T-cell (primary cell): ENCODE measurements around the gene KXD1. TPM values are rescaled to one million over a fixed set of nuclear protein-coding genes. Genes with fewer than 3 reads are reported as not detected.

Source experiments
- ATAC-seq, 4 experiments: fragments of 200-7000 bp in 3 of 4; fragments of 150-1000 bp in 1 of 4; cut with Tn5 transposase; replicated peaks in 1 of 4; 1 replicate in 3 of 4; 2 replicates in 1 of 4; pipeline ENCODE4 v1.10.0; 2021; ENCODE audit warnings: moderate library complexity in 3 of 4, mild to moderate bottlenecking in 2 of 4, moderate number of reproducible peaks in 1 of 4
- CTCF ChIA-PET, 2 donors: fragments of 300-600 bp; sonication (Branson Sonifier 250); formaldehyde crosslinking; loops; one replicate each; lab custom pipeline; 2022; ENCODE audit warnings: antibody characterized with exemption in 2 of 2; lab: Charles Lee
- POLR2A ChIA-PET, 2 donors: fragments of 300-600 bp; sonication (Branson Sonifier 250); formaldehyde crosslinking; loops; one replicate each; lab custom pipeline; 2022; ENCODE audit warnings: antibody characterized with exemption in 2 of 2; lab: Charles Lee
- DNase-seq, 35 experiments: peaks; one replicate each; pipeline versions ENCODE4 v3.0.0 to v3.0.0-alpha.2; 2013 to 2023
- H3K27ac ChIP-seq: one replicate; pipeline ENCODE4 v1.5.1; 2013; ENCODE audit warnings: low read length
- H3K27me3 ChIP-seq, 2 experiments: replicated peaks in 1 of 2; 1 replicate in 1 of 2; 2 replicates in 1 of 2; pipeline versions ENCODE4 v1.6.1 to v1.7.0; 2013; ENCODE audit warnings: low read length in 1 of 2, mixed read lengths in 1 of 2; ENCODE audit not compliant: control insufficient read depth in 2 of 2, insufficient read depth in 2 of 2; ENCODE audit errors: extremely low read depth in 1 of 2
- H3K36me3 ChIP-seq, 2 donors: 1 replicate in 1 of 2; 2 replicates in 1 of 2; pipeline versions ENCODE4 v1.6.1 to v1.7.0; 2013; ENCODE audit warnings: low read length in 1 of 2; ENCODE audit not compliant: control insufficient read depth in 2 of 2, insufficient read depth in 1 of 2; ENCODE audit errors: extremely low read depth in 1 of 2
- H3K4me1 ChIP-seq, 2 experiments: 1 replicate in 1 of 2; 2 replicates in 1 of 2; pipeline versions ENCODE4 v1.6.1 to v1.7.0; 2013; ENCODE audit warnings: low read length in 2 of 2, mixed read lengths in 1 of 2; ENCODE audit not compliant: insufficient read depth in 2 of 2, control insufficient read depth in 1 of 2; ENCODE audit errors: extremely low read depth in 1 of 2
- H3K4me3 ChIP-seq, 2 donors: 1 replicate in 1 of 2; 2 replicates in 1 of 2; pipeline versions ENCODE4 v1.5.1 to v1.7.0; 2013; ENCODE audit warnings: mild to moderate bottlenecking in 2 of 2, low read length in 1 of 2, moderate library complexity in 1 of 2; ENCODE audit not compliant: control insufficient read depth in 1 of 2; ENCODE audit errors: extremely low read depth in 1 of 2
- H3K9me3 ChIP-seq: 2 replicates; pipeline ENCODE4 v1.7.0; 2013
- H3K27ac Mint-ChIP-seq, 2 donors: one replicate each; pipeline ENCODE4 v1.8.0; 2020 to 2021; ENCODE audit warnings: mild to moderate bottlenecking in 2 of 2, mixed read lengths in 2 of 2
- H3K27me3 Mint-ChIP-seq, 2 donors: one replicate each; pipeline ENCODE4 v1.8.0; 2021 to 2022; ENCODE audit warnings: mixed read lengths in 2 of 2
- H3K36me3 Mint-ChIP-seq: one replicate; pipeline ENCODE4 v1.8.0; 2021; ENCODE audit warnings: mixed read lengths
- H3K4me1 Mint-ChIP-seq, 3 donors: one replicate each; pipeline ENCODE4 v1.8.0; 2020 to 2022; ENCODE audit warnings: mixed read lengths in 3 of 3, mild to moderate bottlenecking in 1 of 3
- H3K4me3 Mint-ChIP-seq, 3 donors: one replicate each; pipeline ENCODE4 v1.8.0; 2020 to 2022; ENCODE audit warnings: mild to moderate bottlenecking in 3 of 3, mixed read lengths in 3 of 3, moderate library complexity in 3 of 3
- H3K9me3 Mint-ChIP-seq, 3 donors: one replicate each; pipeline ENCODE4 v1.8.0; 2020 to 2022; ENCODE audit warnings: mixed read lengths in 3 of 3
- whole genome bisulfite sequencing: methylation state at CpG from one replicate; pipeline ENCODE4 v1.1.5; 2013; ENCODE audit warnings: missing lambda C conversion rate; ENCODE audit not compliant: insufficient coverage; 5-methylcytosine and 5-hydroxymethylcytosine counted together
- total RNA-seq, 35 experiments: library from RNA in 6 of 35; stranded (reverse) in 6 of 35; fragments of 120-200 nt in 1 of 35; gene quantifications; one replicate each; pipeline versions ENCODE4 v1.2.1 to v1.2.4 and lab custom pipeline; 2013 to 2026

The KXD1 gene
- total RNA-seq, 5 donors from 2014 or later (not counting 1 experiment from before 2014, with no cell fraction given) = 73.1 to 112 (median 95.8) TPM

DNA sequence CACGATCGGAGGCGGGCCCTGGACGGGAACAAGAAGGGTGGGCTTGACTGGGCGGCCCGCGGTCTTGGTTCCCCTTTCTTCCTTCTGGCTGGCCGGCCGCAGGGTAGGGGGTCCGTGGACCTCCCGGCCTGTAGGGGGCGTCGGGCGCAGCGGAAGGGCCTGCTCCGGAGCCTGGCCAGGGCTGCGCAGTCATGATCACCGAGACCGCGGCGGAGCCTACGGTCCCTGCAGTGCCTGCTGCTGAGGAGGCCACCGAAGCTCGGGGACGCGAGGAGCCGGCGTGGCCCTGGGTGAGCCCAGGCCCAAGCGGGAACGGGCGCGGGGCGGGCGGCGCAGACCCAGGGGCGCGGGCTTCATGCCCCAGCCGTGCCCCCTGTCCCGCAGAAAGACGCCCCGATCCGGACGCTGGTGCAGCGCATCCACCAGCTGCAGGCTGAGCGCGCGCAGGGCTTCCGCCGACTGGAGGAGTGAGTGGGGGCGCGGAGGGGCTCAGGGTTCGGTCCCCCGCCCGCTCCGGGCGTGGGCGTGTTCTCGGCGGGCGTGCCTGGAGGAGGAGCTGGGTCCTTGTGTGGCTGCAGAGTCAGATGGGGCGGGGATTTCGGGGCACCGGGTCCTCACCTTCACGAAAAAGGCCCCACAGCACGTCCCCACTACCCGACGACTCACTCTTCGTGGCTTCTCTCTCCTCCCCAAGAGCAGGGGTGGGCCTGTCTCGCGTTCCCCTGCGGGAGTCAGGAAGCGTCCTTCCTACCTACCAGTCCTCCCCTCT lies 31.1 kb downstream of the KXD1 start, which contains the start of gene REX1BD:
Gene REX1BD (plus strand): TSS at position 188 of the 769 bp plus-strand sequence. CDS start 4 bp downstream, at position 192.
- no peaks in the 10 kb centered on the region for H3K9me3 ChIP-seq
- no peaks in the 10 kb centered on the region for H3K27me3 ChIP-seq
- Mint-ChIP-seq H3K4me1 (peaks cover 35 to 46% (median 37%) of the 10 kb centered on the region in 3 donors), H3K27me3 (no peaks in the 10 kb centered on the region), H3K27ac (peak within 1 kb of the TSS; percentile 93 to 95), H3K36me3 (peaks cover 3% of the 10 kb centered on the region), H3K4me3 (peak within 1 kb of the TSS; percentile 79 to 88 (median 80)), H3K9me3 (no peaks in the 10 kb centered on the region)
- peaks cover 16 to 46% of the 10 kb centered on the region in 2 experiments for H3K4me1 ChIP-seq
- ChIA-PET POLR2A (interaction anchor here (0.9 to 1.4 kb wide), 4 partner anchors 12 to 93 kb away, joined by 3 to 5 read pairs (median 3); partner anchors contain the start of gene KXD1 (in 1 of the 2)), CTCF (interaction anchor here (0.6 to 3.2 kb wide), 6 partner anchors 17 to 260 kb away, joined by 3 to 24 read pairs (median 9); partner anchors contain the start of genes ELL (in 1 of the 2), KXD1 (in 1 of the 2) and UBA52 (in 1 of the 2))
- DNase-seq (peak; percentile 73 to 91 (median 86)), ATAC-seq (peak; percentile 81 to 85 (median 82))
- peaks cover 8 to 12% of the 10 kb centered on the region in 2 donors for H3K36me3 ChIP-seq
- H3K4me3 ChIP-seq = peak within 1 kb of the TSS; percentile 77 to 78
- peak within 1 kb of the TSS; percentile 93 for H3K27ac ChIP-seq
- WGBS = under 1% methylated on average over 72 of the region's 72 CpGs

DNA sequence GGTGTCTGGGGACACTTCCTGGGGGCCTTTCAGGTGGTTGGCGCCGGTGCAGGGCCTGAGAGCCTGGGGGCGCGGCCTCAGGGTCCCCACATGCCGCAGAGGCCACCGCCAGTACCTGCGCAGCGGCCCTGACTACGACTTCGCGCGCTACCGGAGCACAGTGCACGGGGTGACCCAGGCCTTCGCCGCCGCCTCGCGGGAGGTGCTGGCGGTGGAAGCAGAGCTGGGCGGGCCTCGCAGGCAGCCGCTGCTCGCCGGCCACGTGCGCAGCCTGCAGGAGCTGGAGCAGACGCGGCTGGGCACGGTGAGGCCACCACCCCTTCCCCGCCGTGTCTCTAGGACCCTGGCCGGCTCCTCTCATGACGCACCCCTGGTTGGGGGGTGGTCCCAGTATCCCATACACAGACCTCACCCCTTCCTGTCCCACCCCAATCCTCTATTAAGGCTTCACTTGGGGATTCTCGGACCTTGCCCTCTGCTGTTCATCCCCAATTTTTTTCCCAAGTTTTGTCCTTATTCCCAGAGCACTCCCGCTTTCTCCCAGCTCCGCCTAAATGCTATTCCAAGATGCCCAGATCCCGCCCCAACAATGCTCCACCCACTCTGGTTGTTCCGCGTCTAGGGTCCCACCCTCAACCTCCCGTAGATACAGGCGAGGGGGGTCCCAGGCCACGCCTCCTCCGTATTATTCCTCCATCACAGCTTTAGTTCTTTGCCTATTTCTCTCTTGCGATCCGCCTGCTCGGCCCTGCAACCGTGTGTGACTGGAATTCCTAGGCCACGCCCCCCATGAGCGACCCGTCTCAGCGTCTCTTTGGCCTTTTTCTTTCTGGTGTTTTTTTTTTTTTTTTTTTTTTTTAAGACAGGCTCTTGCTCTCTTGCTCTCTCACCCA lies 32.0 kb downstream of the KXD1 start:
- Histone ChIP-seq H3K27me3 (peaks cover 0 to 2% of the 10 kb centered on the region in 2 experiments), H3K9me3 (no peaks in the 10 kb centered on the region), H3K27ac (peak overlapping the region; percentile 93), H3K36me3 (peaks cover 8 to 12% of the 10 kb centered on the region in 2 donors), H3K4me3 (peak overlapping the region; percentile 77 to 78), H3K4me1 (peaks cover 16 to 53% of the 10 kb centered on the region in 2 experiments)
- Mint-ChIP-seq H3K4me1 (peaks cover 37 to 48% (median 38%) of the 10 kb centered on the region in 3 donors), H3K27ac (peak overlapping the region; percentile 89), H3K27me3 (no peaks in the 10 kb centered on the region), H3K9me3 (no peaks in the 10 kb centered on the region), H3K4me3 (peak overlapping the region; percentile 79 to 88 (median 80)), H3K36me3 (peaks cover 3% of the 10 kb centered on the region)
- POLR2A ChIA-PET = interaction anchor here (0.6 to 1.4 kb wide), 7 partner anchors 12 to 941 kb away, joined by 3 to 14 read pairs (median 5); partner anchors contain the start of gene KXD1 (in 1 of the 2)
- peak in 32 of 35 experiments; percentile 51 to 86 (median 67) for DNase-seq
- peak; percentile 59 to 61 (median 60) for ATAC-seq
- WGBS = 12% methylated on average over 43 of the region's 52 CpGs
- CTCF ChIA-PET = interaction anchor here (0.6 to 3.2 kb wide), 6 partner anchors 18 to 260 kb away, joined by 3 to 24 read pairs (median 9); partner anchors contain the start of genes ELL (in 1 of the 2), KXD1 (in 1 of the 2) and UBA52 (in 1 of the 2)

DNA sequence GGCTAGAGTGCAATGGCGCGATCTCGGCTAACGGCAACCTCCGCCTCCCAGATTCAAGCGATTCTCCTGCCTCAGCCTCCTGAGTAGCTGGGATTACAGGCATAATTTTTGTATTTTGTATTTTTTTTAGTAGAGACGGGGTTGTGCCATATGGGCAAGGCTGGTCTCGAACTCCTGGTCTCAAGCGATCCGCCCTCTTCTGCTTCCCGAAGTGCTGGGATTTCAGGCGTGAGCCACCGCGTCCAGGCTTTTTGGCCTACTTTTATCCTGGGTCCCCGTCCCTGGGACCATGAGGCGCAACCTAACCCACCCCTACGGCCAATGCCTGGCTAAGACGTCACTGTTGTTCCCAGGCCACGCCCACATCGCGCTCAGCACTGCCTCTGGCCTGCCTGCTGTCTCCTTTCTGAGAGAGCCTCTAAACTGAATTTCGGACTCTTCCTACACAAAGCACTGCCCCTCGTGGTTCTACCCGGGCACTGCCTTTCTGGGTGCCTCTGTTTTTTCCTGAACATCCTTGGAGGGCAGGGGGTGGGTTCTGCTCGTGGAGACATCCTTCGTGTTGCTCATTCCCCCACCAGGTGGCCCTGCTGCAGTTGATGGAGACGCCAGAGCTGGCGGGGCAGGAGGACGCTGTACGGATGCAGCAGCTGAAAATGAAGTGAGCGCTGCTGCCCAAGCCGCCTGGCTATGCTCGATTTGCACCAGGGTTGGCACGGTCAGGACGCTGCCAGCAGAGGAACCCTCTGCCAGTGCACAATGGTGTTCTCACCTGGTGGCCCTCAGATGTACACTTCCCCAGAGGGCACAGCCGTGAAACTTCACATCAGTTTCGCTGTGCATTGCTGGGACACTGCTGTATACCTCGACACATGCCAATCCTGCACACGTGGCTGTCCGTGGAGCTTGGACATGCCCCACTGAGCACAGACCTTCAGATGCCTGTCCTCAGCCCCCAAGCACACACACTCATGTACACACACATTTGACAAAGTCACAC lies 32.9 kb downstream of the KXD1 start:
- Histone ChIP-seq H3K27ac (no peak overlapping the region), H3K9me3 (no peaks in the 10 kb centered on the region), H3K4me1 (peaks cover 19 to 57% of the 10 kb centered on the region in 2 experiments), H3K36me3 (peaks cover 8 to 12% of the 10 kb centered on the region in 2 donors), H3K4me3 (peak overlapping the region in 1 of 2 donors; percentile 77), H3K27me3 (peaks cover 0 to 5% of the 10 kb centered on the region in 2 experiments)
- Mint-ChIP-seq H3K4me1 (peaks cover 37 to 50% (median 39%) of the 10 kb centered on the region in 3 donors), H3K4me3 (peak overlapping the region; percentile 55 to 80 (median 72)), H3K27ac (peak overlapping the region; percentile 39 to 89), H3K36me3 (peaks cover 3% of the 10 kb centered on the region), H3K27me3 (no peaks in the 10 kb centered on the region), H3K9me3 (no peaks in the 10 kb centered on the region)
- 92% methylated on average over 28 of the region's 40 CpGs for WGBS
- ChIA-PET CTCF (interaction anchor here in 1 of 2 donors (1.8 kb wide), 1 partner anchor 95 kb away, joined by 5 read pairs; no protein-coding TSS in a partner anchor), POLR2A (interaction anchor here in 1 of 2 donors (0.6 to 0.7 kb wide), 3 partner anchors 95 to 940 kb away, joined by 5 to 14 read pairs (median 5); no protein-coding TSS in a partner anchor)
- DNase-seq = peak in 3 of 35 experiments; percentile 7 to 37 (median 29)
- no peak for ATAC-seq

DNA sequence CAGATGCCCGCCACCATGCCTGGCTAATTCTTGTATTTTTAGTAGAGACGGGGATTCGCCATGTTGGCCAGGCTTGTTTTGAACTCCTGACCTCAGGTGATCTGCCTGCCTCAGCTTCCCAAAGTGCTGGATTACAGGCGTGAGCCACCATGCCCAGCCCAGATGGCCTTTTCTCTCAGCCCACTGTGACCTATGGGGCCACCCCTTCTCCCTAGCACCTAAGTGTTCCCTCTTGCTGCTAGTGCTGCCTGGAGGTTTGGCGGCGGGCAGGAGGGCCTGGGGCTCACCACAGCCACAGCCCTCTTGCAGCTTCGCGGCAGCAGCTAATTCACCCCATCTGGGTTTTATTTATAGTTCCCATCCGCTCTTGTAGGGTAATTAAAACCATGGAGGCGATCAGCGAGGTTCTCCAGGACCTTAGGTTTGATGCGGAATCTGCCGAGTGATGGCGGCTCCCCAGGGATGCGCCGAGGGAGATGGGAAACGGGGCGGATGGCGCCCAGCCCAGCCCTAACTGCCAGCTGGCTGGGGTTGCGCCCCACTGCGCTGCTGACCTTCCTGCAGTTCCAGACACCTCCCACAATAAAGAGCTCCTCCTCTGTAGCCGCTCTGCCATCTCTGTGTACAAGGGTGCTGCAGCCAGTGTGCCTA lies 34.2 kb downstream of the KXD1 start:
- peaks cover 3% of the 10 kb centered on the region for H3K36me3 Mint-ChIP-seq
- H3K9me3 ChIP-seq = no peaks in the 10 kb centered on the region
- ATAC-seq (no peak), DNase-seq (no peak)
- CTCF ChIA-PET = interaction anchor here in 1 of 2 donors (1.2 to 1.6 kb wide), 2 partner anchors 72 to 255 kb away, joined by 3 to 5 read pairs; no protein-coding TSS in a partner anchor
- H3K4me1 Mint-ChIP-seq = peaks cover 35 to 44% (median 38%) of the 10 kb centered on the region in 3 donors
- H3K4me3 ChIP-seq = no peak overlapping the region
- peaks cover 0 to 4% of the 10 kb centered on the region in 2 donors for H3K27me3 Mint-ChIP-seq
- POLR2A ChIA-PET = no interaction called here
- H3K27me3 ChIP-seq = peaks cover 0 to 6% of the 10 kb centered on the region in 2 experiments
- peak overlapping the region in 1 of 2 donors; percentile 52 for H3K27ac Mint-ChIP-seq
- no peaks in the 10 kb centered on the region for H3K9me3 Mint-ChIP-seq
- peaks cover 19 to 58% of the 10 kb centered on the region in 2 experiments for H3K4me1 ChIP-seq
- 94% methylated on average over 15 of the region's 22 CpGs for WGBS
- H3K36me3 ChIP-seq = peaks cover 8 to 12% of the 10 kb centered on the region in 2 donors
- H3K4me3 Mint-ChIP-seq = peak overlapping the region; percentile 9 to 80 (median 37)
- no peak overlapping the region for H3K27ac ChIP-seq
